K562 (cell line): ENCODE results near the gene DIAPH1. TPM values are rescaled to one million over a fixed set of nuclear protein-coding genes. Genes with fewer than 3 reads are reported as not detected.

ENCODE experiments used
- FOSL1 ChIP-seq: fragments of 200-800 bp; sonication (Bioruptor generic); conservative IDR thresholded peaks from 2 replicates; pipeline ENCODE4 v1.6.1; 2016; ENCODE audit warnings: missing genetic modification characterization, missing compliant biosample characterization
- FOXK2 ChIP-seq, 2 experiments: fragments of 450-650 bp; IDR thresholded peaks in 1 of 2; conservative IDR thresholded peaks in 1 of 2; 2 replicates each; pipeline ENCODE4 v1.6.1; 2016; ENCODE audit warnings: low read depth in 2 of 2, mild to moderate bottlenecking in 1 of 2
- HLTF ChIP-seq: fragments of 450-650 bp; IDR thresholded peaks from 2 replicates; pipeline ENCODE4 v1.6.1; 2016
- HNRNPH1 ChIP-seq: fragments of 200-400 bp; formaldehyde crosslinking; optimal IDR thresholded peaks from 2 replicates; pipeline ENCODE3; 2017; ENCODE audit warnings: low read depth, mild to moderate bottlenecking, low read length, moderate library complexity
- JUN ChIP-seq, 2 experiments: sonication (generic) in 1 of 2; formaldehyde crosslinking in 1 of 2; IDR thresholded peaks; 2 replicates each; pipeline versions ENCODE4 v1.6.1 to v1.8.0; 2012 to 2022; ENCODE audit warnings: borderline replicate concordance in 2 of 2, mild to moderate bottlenecking in 2 of 2, improper control_type of control experiment in 1 of 2, low read depth in 1 of 2, low read length in 1 of 2, missing genetic modification reagents in 1 of 2
- RCOR1 ChIP-seq, 2 experiments: IDR thresholded peaks; 2 replicates each; pipeline ENCODE4 v1.6.1; 2012; ENCODE audit warnings: low read depth in 2 of 2, low read length in 2 of 2, borderline replicate concordance in 1 of 2, improper control_type of control experiment in 1 of 2
- SMARCA5 ChIP-seq: fragments of 450-650 bp; IDR thresholded peaks from 2 replicates; pipeline ENCODE4 v1.6.1; 2016
- TCF3 ChIP-seq: sonication (generic); formaldehyde crosslinking; IDR thresholded peaks from 2 replicates; pipeline ENCODE4 v1.4.0; 2020; ENCODE audit warnings: mild to moderate bottlenecking, missing genetic modification reagents
- polyA plus RNA-seq, 8 experiments: library from polyadenylated mRNA; depleted of rRNA in 4 of 8; stranded (reverse) in 5 of 8; unstranded in 3 of 8; fragments of >200 nt; fragmentation: Nextera tagmentation in 2 of 8; fragmentation: Illumina TruSeq in 1 of 8; extraction: Ambion mirVana in 2 of 8; extraction: Trizol in 1 of 8; gene quantifications; 2 replicates each; pipeline versions ENCODE4 v1.2.1 to v1.2.3, GENCODE V29; 2011 to 2014; ENCODE audit warnings: inconsistent platforms in 1 of 8, missing spikeins in 1 of 8
- total RNA-seq, 7 experiments: library from RNA; depleted of rRNA in 6 of 7; stranded (reverse); fragments of >200 nt in 6 of 7; fragmentation: Illumina TruSeq in 2 of 7; extraction: Trizol in 2 of 7; gene quantifications; 2 replicates each; pipeline versions ENCODE4 v1.2.1 to v1.2.3, GENCODE V29; 2011 to 2021; ENCODE audit warnings: low replicate concordance in 1 of 7
- TF ChIP-seq, protein P1 (sequence below), 2 experiments: fragments of 450-650 bp; conservative IDR thresholded peaks; 2 replicates each; pipeline ENCODE4 v1.6.1; 2017; ENCODE audit warnings: mild to moderate bottlenecking in 2 of 2, moderate library complexity in 2 of 2

The DIAPH1 gene
- total and polyA plus RNA-seq, 9 of the 15 experiments (the other 6 are each of a cell fraction or from before 2014, with no cell fraction given), result 60.8 to 328 (median 97.8) TPM

DNA sequence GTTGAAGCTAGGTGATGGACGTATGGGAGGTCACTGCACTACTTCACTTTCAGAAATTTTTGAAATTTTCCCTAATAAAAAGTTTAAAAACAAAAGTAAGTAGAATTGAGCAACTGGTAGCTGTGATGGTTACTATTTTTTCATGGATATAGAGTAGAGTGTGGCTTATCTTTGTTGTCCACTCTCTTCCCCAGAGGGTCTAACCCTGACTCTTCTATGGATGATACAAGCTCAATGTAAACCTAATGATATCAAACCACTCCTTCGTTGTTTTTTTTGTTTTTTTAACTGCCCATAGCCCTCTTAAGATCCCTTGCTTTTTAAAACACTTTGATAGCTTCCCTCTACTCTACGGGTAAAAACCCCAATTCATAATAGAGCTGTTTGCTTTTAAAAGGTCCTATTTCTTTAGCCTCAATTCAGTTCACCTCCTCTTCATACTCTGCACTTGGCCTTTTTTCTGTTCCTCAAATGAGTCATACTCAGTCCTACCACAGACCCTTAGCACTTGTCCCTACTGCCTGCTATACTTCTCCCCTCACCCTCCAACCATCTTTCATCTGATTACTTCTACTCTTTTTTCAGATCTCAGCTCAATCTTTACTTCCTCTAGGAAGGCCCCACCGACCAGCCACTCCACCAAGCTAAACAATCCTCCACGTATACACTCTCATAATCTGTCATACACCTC lies 15.2 kb upstream of the DIAPH1 start (continued):
- TF ChIP-seq HLTF (peak; percentile 69; the same call in 1 of the 2 replicates), HNRNPH1 (no peak), SMARCA5 (peak; percentile 92), FOXK2 (conservative IDR thresholded peaks at IDR 0.05 in 1 of 2, IDR thresholded peaks at IDR 0.05 in 1 of 2; ENCODE audit: low read depth in 2 of 2) (0 out of 4 replicates have a peak, but pooled peaks of 1 of the 2 experiments have one; percentile 21), JUN (IDR thresholded peaks at IDR 0.05; ENCODE audit: borderline replicate concordance, low read depth, low read length) (peak; percentile 59; the same call in 1 of the 2 replicates), JUN (CRISPR knock-in tag; IDR thresholded peaks at IDR 0.05; ENCODE audit: borderline replicate concordance) (no peak), TCF3 (peak; percentile 7; the same call in 1 of the 2 replicates), FOSL1 (tag) (peak; percentile 86), RCOR1 (IDR thresholded peaks at IDR 0.05; ENCODE audit: borderline replicate concordance in 1 of 2, low read depth in 2 of 2, low read length in 2 of 2) (peak in 1 of 2 experiments; percentile 27; a peak in 1 of 4 replicates)
- TF ChIP-seq, protein P1, sequence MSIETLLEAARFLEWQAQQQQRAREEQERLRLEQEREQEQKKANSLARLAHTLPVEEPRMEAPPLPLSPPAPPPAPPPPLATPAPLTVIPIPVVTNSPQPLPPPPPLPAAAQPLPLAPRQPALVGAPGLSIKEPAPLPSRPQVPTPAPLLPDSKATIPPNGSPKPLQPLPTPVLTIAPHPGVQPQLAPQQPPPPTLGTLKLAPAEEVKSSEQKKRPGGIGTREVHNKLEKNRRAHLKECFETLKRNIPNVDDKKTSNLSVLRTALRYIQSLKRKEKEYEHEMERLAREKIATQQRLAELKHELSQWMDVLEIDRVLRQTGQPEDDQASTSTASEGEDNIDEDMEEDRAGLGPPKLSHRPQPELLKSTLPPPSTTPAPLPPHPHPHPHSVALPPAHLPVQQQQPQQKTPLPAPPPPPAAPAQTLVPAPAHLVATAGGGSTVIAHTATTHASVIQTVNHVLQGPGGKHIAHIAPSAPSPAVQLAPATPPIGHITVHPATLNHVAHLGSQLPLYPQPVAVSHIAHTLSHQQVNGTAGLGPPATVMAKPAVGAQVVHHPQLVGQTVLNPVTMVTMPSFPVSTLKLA (conservative IDR thresholded peaks at IDR 0.05), result 0 out of 4 replicates have a peak, but pooled peaks of 1 of the 2 experiments have one; percentile 24
